Fibroblast of villous mesenchyme (primary cell): ENCODE data around the gene ERGIC1. TPM values are rescaled to one million over a fixed set of nuclear protein-coding genes. Genes with fewer than 3 reads are reported as not detected.

ENCODE experiments used
- DNase-seq: peaks from one replicate; pipeline ENCODE4 v3.0.0-alpha.2; 2010; ENCODE audit warnings: low read depth
- H3K4me3 ChIP-seq: 2 replicates; pipeline ENCODE4 v1.5.1; 2011; ENCODE audit warnings: low read depth, mild to moderate bottlenecking, low read length
- total RNA-seq: library from RNA; depleted of rRNA; stranded (reverse); fragments of >200 nt; gene quantifications from 2 replicates; pipeline ENCODE4 v1.2.3, GENCODE V29; 2012
- TF ChIP-seq, protein P1 (sequence below): IDR thresholded peaks from 2 replicates; pipeline ENCODE4 v1.5.1; 2012; ENCODE audit warnings: low read depth, mild to moderate bottlenecking, low read length; ENCODE audit not compliant: insufficient read depth

Gene ERGIC1
- total RNA-seq, 1 donor = 139 TPM

DNA sequence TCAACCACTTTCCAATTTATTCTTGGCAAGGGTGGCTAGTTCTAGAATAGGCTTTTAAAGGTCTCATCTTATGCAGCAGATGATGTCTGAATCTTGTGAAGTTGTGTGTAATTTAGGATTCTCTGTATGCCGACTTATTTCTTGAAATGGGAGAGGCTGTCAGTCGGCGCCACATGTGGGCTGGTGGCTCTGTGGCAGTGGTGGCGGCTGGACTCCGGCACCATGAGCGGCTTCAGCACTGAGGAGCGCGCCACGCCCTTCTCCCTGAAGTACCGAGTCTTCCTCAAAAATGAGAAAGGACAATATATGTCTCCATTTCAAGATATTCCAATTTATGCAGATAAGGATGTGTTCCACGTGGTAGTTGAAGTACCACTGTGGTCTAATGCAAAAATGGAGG lies 141.2 kb downstream of the ERGIC1 start:
- DNase-seq = no peak
- TF ChIP-seq, protein P1, sequence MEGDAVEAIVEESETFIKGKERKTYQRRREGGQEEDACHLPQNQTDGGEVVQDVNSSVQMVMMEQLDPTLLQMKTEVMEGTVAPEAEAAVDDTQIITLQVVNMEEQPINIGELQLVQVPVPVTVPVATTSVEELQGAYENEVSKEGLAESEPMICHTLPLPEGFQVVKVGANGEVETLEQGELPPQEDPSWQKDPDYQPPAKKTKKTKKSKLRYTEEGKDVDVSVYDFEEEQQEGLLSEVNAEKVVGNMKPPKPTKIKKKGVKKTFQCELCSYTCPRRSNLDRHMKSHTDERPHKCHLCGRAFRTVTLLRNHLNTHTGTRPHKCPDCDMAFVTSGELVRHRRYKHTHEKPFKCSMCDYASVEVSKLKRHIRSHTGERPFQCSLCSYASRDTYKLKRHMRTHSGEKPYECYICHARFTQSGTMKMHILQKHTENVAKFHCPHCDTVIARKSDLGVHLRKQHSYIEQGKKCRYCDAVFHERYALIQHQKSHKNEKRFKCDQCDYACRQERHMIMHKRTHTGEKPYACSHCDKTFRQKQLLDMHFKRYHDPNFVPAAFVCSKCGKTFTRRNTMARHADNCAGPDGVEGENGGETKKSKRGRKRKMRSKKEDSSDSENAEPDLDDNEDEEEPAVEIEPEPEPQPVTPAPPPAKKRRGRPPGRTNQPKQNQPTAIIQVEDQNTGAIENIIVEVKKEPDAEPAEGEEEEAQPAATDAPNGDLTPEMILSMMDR = no peak
- no peak overlapping the region for H3K4me3 ChIP-seq

DNA sequence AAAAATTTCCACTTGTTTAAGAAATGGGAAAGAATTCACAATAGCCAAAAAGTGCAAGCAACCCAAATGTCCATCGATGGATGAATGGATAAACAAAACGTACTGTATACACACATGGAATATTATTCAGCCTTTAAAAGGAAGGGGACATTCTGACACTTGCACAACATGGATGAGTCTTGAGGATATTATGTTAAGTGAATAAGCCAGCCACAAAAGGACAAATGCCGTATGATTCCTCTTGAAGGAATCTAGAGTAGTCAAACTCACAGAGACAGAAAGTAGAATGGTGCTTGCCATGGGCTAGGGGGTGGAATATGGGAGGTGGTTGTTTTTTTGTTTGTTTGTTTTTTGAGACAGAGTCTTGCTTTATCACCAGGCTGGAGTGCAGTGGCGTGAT lies 145.7 kb downstream of the ERGIC1 start:
- DNase-seq = peak; percentile 31
- TF ChIP-seq, protein P1 = no peak
- no peak overlapping the region for H3K4me3 ChIP-seq

DNA sequence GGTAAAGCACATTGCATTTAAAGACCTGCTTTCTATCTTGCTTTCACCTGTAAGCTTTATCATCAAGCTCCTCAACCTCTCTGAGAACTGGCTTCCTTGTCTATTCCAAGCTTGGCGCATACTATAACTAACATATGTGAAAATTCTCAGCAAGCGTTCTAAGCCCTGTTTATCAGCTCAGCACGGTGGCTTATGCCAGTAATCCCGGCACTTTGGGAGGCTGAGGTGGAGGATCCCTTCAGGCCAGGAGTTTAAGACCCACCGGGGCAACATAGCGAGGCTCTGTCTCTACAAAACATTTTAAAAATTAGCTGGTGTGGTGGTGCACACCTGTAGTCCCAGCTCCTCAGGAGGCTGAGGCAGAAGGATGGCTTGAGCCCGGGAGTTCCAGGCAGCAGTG lies 147.9 kb downstream of the ERGIC1 start:
- no peak for DNase-seq
- TF ChIP-seq, protein P1 = no peak

GRCh38 chr5:172983542-172984243 lies 149.6 kb downstream of the ERGIC1 start, which contains the start of gene ATP6V0E1:
Gene ATP6V0E1 (plus strand): TSS chr5:172983771. CDS start chr5:172983861, 90 bp downstream.
- peak; percentile 94 for DNase-seq
- TF ChIP-seq, protein P1 = no peak

More for the DNA sequence above, 147.9 kb downstream of the ERGIC1 start:
- H3K4me3 ChIP-seq = no peak overlapping the region

GRCh38 chr5:172984244-172984953 lies 150.3 kb downstream of the ERGIC1 start:
- H3K4me3 ChIP-seq = peak overlapping the region; percentile 76
- TF ChIP-seq, protein P1 = peak; percentile 69
- peak; percentile 96 for DNase-seq

More at GRCh38 chr5:172983542-172984243, 149.6 kb downstream of the ERGIC1 start, which contains the start of gene ATP6V0E1:
- H3K4me3 ChIP-seq = peak within 1 kb of the TSS; percentile 76

DNA sequence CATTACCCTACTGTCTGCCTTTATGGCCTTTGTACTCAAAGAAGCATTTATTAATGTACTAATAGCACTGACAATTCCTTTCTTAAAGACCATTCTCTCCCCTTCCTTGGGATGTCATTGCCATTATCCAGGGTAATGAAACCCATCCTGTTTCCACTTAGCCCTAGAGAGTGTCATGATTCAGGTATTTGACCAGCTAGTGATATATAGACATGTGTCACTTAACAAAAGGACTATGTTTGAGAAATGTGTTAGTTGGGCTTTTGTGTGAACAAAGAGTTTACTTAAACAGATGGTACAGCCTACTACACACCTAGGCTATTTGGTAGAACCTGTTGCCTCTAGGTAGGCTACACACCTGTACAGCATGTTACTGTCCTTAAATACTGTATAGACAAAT lies 151.5 kb downstream of the ERGIC1 start:
- no peak for DNase-seq

More for the DNA sequence above, 151.5 kb downstream of the ERGIC1 start:
- H3K4me3 ChIP-seq = peak overlapping the region; percentile 17
- TF ChIP-seq, protein P1 = no peak
